GM12865 (cell line): ENCODE data around the gene PTPRN2.

Source experiments
- DNase-seq: peaks from one replicate; pipeline ENCODE4 v3.0.0; 2010; ENCODE audit warnings: low read depth
- H3K4me3 ChIP-seq: 2 replicates; pipeline ENCODE4 v1.5.1; 2011; ENCODE audit warnings: mild to moderate bottlenecking, low read depth, low read length, control low read depth
- TF ChIP-seq, protein P1 (sequence below): IDR thresholded peaks from 2 replicates; pipeline ENCODE4 v1.5.1; 2011; ENCODE audit warnings: low read length, control low read depth, low read depth, inconsistent platforms; ENCODE audit not compliant: insufficient read depth; ENCODE audit errors: missing control alignments

The PTPRN2 gene

DNA sequence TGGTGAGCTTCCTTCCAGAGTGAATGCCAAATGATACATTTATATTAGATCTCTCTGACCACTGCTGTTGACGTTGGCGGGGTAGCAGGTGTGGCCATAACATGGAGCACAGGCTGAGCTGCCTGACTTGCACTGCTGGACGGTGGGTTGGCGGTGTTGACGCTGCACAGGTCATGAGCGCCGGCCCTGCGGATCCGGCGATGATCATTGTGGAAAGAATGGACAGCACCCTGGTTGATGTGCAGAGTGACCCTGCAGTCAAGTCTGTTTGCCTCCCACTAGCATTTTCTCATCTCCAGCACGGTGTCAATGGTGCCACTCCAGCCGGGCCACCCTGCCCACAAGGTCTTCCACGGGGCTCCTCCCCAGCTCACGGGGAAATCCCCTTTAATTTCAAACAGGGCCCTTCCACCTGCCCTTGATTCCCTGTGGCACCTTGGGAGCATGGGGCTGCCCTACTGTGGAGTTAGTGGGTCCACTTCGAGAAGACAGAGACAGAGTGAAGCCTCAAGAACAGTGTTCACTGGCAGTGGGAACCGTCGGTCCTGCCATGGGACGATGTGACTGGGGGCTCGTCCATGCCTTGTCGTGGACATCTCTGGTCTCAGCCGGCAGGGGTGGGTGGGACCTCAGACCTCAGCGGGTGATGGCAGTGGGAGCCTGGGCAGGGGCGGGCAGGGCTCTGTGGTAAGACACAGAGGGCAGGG is 613.5 kb downstream of the PTPRN2 start:
- no peak for DNase-seq
- TF ChIP-seq, protein P1, sequence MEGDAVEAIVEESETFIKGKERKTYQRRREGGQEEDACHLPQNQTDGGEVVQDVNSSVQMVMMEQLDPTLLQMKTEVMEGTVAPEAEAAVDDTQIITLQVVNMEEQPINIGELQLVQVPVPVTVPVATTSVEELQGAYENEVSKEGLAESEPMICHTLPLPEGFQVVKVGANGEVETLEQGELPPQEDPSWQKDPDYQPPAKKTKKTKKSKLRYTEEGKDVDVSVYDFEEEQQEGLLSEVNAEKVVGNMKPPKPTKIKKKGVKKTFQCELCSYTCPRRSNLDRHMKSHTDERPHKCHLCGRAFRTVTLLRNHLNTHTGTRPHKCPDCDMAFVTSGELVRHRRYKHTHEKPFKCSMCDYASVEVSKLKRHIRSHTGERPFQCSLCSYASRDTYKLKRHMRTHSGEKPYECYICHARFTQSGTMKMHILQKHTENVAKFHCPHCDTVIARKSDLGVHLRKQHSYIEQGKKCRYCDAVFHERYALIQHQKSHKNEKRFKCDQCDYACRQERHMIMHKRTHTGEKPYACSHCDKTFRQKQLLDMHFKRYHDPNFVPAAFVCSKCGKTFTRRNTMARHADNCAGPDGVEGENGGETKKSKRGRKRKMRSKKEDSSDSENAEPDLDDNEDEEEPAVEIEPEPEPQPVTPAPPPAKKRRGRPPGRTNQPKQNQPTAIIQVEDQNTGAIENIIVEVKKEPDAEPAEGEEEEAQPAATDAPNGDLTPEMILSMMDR = no peak
- no peak overlapping the region for H3K4me3 ChIP-seq

DNA sequence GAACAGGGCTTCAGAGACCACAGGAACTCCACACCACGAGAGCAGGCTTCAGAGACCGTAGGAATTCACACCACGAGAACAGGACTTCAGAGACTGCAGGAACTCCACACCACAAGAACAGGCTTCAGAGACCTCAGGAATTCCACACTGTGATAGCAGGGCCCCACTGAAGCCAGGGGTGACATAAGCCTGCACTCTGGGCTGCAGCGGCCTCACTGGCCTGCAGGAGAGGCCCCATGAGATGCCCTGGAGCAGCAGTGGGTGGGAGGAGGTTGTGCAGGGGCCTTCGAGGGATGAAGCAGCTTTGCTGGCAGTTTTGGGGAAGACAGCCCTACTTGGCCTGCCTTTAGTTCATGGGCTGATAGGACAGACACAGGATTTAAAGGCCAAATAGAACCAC is 614.7 kb downstream of the PTPRN2 start:
- TF ChIP-seq, protein P1 = no peak
- no peak for DNase-seq
- H3K4me3 ChIP-seq = no peak overlapping the region

DNA sequence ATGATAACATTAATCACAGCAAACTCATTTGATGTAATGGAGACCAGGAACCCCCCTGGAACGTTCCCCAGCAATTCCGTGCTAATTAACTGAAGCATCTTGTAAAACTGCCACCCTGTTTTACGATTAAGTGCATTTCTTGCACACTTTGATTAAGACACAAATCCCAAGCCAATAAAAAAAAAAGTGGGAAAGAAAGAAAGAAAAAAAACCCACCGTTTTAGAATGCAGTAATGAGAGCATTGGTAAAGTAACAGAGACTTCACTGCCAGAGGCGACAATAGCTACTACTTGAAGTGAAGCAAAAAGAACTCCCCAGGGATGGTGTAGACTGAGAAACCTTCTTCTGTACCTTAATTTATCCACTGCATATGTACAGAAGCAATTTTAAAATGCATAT is 616.1 kb downstream of the PTPRN2 start:
- H3K4me3 ChIP-seq = no peak overlapping the region
- TF ChIP-seq, protein P1 = no peak
- DNase-seq = no peak

DNA sequence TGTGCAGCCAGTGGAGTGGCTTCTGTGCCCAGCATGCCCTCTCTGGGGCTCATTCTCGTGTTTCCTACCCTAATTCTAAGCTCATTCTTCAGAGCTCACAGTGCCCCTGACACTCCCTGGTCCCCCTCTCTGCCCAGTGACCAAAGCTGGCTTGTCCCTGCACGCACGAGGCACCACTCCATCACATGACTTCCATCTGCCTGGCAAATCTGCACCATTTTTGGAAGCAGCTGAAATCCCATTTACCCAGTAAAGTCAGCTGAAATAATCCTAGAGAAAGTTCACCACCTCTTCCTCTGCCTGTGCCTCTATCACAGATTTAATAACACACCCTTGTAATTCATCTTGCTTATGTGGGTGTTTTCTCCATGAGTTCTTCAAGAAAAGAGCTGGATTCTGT is 616.9 kb downstream of the PTPRN2 start:
- no peak for DNase-seq
- no peak overlapping the region for H3K4me3 ChIP-seq
- TF ChIP-seq, protein P1 = no peak

DNA sequence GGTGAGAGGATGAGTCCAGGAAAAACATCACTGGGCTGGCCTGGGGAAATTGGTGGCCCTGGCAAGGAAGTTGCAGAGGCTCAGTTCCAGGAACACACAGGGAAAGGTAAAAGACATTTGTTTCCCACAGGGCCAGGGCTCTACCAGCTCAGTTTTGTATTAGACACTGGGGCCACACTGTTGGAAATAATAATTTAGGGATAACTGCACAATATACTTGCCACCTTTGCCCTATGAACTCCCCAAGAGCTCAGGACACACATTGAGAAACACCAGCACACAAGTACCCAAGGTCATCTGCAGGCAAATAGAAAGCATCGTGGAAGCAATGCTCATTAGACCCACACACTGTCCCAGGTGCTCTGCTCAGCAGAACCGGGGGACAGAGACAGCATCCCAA is 617.6 kb downstream of the PTPRN2 start:
- no peak for DNase-seq
- TF ChIP-seq, protein P1 = no peak
- no peak overlapping the region for H3K4me3 ChIP-seq

DNA sequence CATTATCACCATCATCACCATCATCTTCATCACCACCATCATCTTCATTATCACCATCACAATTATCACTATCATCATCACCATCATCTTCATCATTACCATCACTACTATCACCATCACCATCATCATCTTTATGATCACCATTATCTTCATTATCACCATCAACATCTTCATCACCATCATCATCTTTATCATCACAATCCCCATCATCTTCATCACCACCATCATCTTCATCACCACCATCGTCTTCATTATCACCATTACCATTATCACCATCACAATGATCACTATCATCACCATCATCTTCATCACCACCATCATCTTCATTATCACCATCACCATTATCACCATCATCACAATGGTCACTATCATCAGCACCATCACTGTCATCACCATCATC is 621.1 kb downstream of the PTPRN2 start:
- no peak overlapping the region for H3K4me3 ChIP-seq
- TF ChIP-seq, protein P1 = no peak
- DNase-seq = no peak

DNA sequence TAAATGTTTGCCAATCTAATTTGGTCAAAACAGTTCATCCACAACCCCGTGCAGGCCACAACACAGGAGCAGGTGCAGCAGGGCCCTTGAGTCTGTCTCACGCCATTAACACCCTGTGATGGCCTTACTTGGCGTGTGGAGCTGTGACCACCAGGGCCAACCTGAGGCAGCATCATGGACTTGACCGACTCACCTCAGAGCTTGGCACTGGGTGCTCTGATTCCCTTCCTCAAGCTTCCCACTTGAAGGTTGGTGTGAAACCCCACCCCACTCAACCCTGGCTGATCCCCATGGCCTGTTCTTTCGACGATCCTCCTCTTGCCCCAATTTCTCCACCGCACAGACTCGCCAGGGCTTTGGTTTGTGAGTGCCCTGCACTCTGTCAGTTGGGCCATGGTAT is 623.1 kb downstream of the PTPRN2 start:
- H3K4me3 ChIP-seq = no peak overlapping the region

More for the DNA sequence above, 623.1 kb downstream of the PTPRN2 start:
- DNase-seq = no peak
- TF ChIP-seq, protein P1 = no peak
